Measurements from ENCODE around the gene ENDOV. TPM values are rescaled to one million over a fixed set of nuclear protein-coding genes. Genes with fewer than 3 reads are reported as not detected.

Gene ENDOV
- total RNA-seq, 1 experiment from 2014 or later = 28.0 TPM

DNA sequence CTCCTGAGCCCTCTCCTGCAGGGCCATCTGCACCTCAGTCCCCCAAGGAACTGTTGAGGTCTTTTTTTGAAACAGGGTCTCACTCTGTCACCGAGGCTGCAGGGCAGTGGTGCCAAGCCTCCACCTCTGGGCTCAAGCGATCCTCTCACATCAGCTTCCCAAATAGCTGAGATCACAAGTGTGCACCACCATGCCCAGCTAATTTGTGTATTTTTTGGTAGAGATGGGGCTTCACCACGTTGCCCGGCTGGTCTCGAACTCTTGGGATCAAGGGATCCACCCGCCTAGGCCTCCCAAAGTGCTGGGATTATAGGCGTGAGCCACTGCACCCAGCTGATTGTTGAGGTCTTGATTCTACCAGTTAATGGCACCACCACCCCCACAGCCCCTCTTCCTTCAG lies 27.9 kb upstream of the ENDOV start:
- Mint-ChIP-seq H3K27ac (ENCODE audit: low read depth, unreplicated experiment) (no peak overlapping the region), H3K4me1 (ENCODE audit: insufficient read depth, unreplicated experiment) (no peaks in the 10 kb centered on the region), H3K27me3 (ENCODE audit: insufficient read depth, unreplicated experiment) (no peaks in the 10 kb centered on the region), H3K36me3 (ENCODE audit: insufficient read depth, unreplicated experiment) (peaks cover 90% of the 10 kb centered on the region), H3K4me3 (ENCODE audit: unreplicated experiment) (no peak overlapping the region), H3K9me3 (ENCODE audit: unreplicated experiment) (no peaks in the 10 kb centered on the region)
- ChIA-PET CTCF (no interaction called here), POLR2A (interaction anchor here (0.6 kb wide), 1 partner anchor 255 kb away, joined by 4 read pairs; no protein-coding TSS in a partner anchor)
- TF ChIP-seq, protein P1, sequence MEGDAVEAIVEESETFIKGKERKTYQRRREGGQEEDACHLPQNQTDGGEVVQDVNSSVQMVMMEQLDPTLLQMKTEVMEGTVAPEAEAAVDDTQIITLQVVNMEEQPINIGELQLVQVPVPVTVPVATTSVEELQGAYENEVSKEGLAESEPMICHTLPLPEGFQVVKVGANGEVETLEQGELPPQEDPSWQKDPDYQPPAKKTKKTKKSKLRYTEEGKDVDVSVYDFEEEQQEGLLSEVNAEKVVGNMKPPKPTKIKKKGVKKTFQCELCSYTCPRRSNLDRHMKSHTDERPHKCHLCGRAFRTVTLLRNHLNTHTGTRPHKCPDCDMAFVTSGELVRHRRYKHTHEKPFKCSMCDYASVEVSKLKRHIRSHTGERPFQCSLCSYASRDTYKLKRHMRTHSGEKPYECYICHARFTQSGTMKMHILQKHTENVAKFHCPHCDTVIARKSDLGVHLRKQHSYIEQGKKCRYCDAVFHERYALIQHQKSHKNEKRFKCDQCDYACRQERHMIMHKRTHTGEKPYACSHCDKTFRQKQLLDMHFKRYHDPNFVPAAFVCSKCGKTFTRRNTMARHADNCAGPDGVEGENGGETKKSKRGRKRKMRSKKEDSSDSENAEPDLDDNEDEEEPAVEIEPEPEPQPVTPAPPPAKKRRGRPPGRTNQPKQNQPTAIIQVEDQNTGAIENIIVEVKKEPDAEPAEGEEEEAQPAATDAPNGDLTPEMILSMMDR (IDR thresholded peaks at IDR 0.05; ENCODE audit: unreplicated experiment) = no peak
- intact Hi-C loops (cut with micrococcal nuclease) = no loop called here
- BruUV-seq (replicated peaks) = no TSS peak
- no peak for DNase-seq (ENCODE audit: unreplicated experiment)

DNA sequence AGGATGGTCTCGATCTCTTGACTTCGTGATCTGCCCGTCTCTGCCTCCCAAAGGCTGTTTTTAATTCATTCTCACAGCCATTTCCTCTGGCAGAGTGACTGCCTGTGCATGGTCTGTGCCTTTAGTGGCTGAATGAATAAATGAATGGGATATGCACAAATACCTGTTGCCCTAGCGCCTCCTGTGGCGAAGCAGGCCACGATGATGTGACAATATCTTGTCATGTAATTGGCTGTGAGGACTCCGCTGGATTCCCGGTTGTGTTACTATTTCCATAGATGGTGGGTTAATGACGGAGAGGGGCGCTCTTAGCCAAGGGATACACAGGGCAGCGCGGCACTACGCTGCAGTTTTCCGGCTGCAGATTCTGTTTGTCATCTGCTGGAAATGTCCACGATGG lies 26.8 kb upstream of the ENDOV start:
- CTCF ChIA-PET = no interaction called here
- BruUV-seq (replicated peaks) = no TSS peak

DNA sequence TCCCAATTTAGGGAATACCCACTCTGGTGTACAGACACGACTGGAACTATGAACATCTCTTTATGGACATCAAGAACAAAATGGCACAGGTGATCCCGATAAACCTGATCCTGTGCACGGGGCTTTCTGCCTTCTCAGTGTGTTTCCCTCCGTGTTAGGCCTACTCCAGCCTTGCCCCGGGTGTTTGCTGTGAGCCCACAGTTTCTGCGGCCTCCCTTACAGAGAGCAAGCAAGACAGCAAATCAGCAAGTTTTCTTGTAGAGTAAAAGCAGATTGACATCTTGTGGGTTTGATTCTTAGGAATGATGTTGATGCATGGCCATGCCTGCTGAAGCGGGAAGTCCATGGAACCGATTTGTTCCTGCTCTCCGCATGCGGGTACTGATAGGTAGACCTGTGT lies 26.4 kb upstream of the ENDOV start:
- Mint-ChIP-seq H3K36me3 (ENCODE audit: insufficient read depth, unreplicated experiment) (peaks cover 89% of the 10 kb centered on the region), H3K9me3 (ENCODE audit: unreplicated experiment) (no peaks in the 10 kb centered on the region), H3K27ac (ENCODE audit: low read depth, unreplicated experiment) (no peak overlapping the region), H3K4me1 (ENCODE audit: insufficient read depth, unreplicated experiment) (no peaks in the 10 kb centered on the region), H3K27me3 (ENCODE audit: insufficient read depth, unreplicated experiment) (no peaks in the 10 kb centered on the region), H3K4me3 (ENCODE audit: unreplicated experiment) (no peak overlapping the region)
- no peak for DNase-seq (ENCODE audit: unreplicated experiment)
- POLR2A ChIA-PET = no interaction called here
- CTCF ChIA-PET = no interaction called here
- no TSS peak for BruUV-seq (replicated peaks)
- TF ChIP-seq, protein P1 (IDR thresholded peaks at IDR 0.05; ENCODE audit: unreplicated experiment) = no peak
- intact Hi-C loops (cut with micrococcal nuclease) = no loop called here

More for the DNA sequence above, 26.8 kb upstream of the ENDOV start:
- Mint-ChIP-seq H3K27ac (ENCODE audit: low read depth, unreplicated experiment) (no peak overlapping the region), H3K9me3 (ENCODE audit: unreplicated experiment) (no peaks in the 10 kb centered on the region), H3K4me1 (ENCODE audit: insufficient read depth, unreplicated experiment) (no peaks in the 10 kb centered on the region), H3K27me3 (ENCODE audit: insufficient read depth, unreplicated experiment) (no peaks in the 10 kb centered on the region), H3K36me3 (ENCODE audit: insufficient read depth, unreplicated experiment) (peaks cover 89% of the 10 kb centered on the region), H3K4me3 (ENCODE audit: unreplicated experiment) (no peak overlapping the region)
- TF ChIP-seq, protein P1 (IDR thresholded peaks at IDR 0.05; ENCODE audit: unreplicated experiment) = no peak
- POLR2A ChIA-PET = no interaction called here
- intact Hi-C loops (cut with micrococcal nuclease) = no loop called here
- no peak for DNase-seq (ENCODE audit: unreplicated experiment)

DNA sequence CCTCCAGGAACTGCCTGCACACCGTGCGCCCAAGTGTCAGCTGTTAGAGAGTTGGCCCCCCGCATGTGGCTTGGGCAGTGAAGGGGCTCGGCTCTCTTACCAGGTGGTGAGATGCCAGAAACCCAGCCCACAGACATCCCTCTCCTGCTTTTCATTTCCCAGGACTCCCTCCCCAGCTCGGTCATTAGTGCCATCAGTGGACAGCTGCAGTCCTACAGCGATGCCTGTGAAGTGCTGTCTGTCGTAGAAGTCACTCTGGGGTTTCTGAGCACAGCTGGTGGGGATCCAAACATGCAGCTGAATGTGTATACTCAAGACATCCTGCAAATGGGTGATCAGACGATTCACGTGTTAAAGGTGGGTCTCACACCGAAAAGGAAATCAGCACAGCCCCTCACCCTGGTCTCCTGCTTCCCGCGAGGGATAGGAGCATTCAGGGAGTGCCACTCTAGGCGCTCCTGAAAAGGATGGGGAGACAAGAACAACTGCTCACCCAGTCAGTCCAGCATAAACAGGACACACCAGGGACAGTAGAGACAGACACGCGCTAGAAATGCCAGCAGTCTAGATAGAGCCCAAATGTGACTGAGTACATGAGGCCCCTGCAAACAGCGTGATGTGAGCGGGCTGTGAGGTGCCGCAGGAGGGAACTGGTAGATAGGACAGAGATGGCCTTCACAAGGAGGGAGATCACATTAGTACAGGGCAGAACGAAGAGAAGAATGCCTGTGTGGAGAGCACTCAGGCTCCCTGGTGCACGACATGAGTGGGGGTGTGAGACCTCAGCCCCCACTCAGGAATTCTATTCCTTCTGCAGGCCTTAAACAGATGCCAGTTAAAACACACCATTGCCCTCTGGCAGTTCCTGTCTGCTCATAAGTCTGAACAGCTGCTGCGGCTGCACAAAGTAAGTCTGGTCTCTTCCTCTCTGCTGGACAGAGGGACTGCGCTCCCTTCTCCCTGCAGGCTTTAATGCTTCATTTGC lies 25.7 kb upstream of the ENDOV start:
- ChIA-PET CTCF (no interaction called here), POLR2A (no interaction called here)
- H3K4me3 Mint-ChIP-seq (ENCODE audit: unreplicated experiment) = no peak overlapping the region
- intact Hi-C loops (cut with micrococcal nuclease) = no loop called here
- no TSS peak for BruUV-seq (replicated peaks)
- DNase-seq (ENCODE audit: unreplicated experiment) = no peak
- H3K4me1 Mint-ChIP-seq (ENCODE audit: insufficient read depth, unreplicated experiment) = no peaks in the 10 kb centered on the region
- TF ChIP-seq, protein P1 (IDR thresholded peaks at IDR 0.05; ENCODE audit: unreplicated experiment) = no peak
- H3K36me3 Mint-ChIP-seq (ENCODE audit: insufficient read depth, unreplicated experiment) = peaks cover 89% of the 10 kb centered on the region
- H3K27ac Mint-ChIP-seq (ENCODE audit: low read depth, unreplicated experiment) = no peak overlapping the region
- H3K9me3 Mint-ChIP-seq (ENCODE audit: unreplicated experiment) = no peaks in the 10 kb centered on the region
- no peaks in the 10 kb centered on the region for H3K27me3 Mint-ChIP-seq (ENCODE audit: insufficient read depth, unreplicated experiment)

All from MCF 10A (cell line).